T-helper 22 cell (primary cell): ENCODE measurements around the gene VAV1.
"Not testable (repeated sequence)": the region's sequence is repeated elsewhere in the genome, so short reads cannot be mapped to it uniquely, and the experiment has no call there.

ENCODE experiments used
- DNase-seq: peaks from one replicate; pipeline ENCODE4 v3.0.0-alpha.2; 2020; ENCODE audit warnings: low read depth

Gene VAV1

GRCh38 chr19:6852001-6852400 is 79.5 kb downstream of the VAV1 start:
- no peak for DNase-seq

- DNase-seq: no peak
Measured at GRCh38 chr19:6853868-6854267, 81.4 kb downstream of the VAV1 start.

GRCh38 chr19:6854758-6855157 is 82.2 kb downstream of the VAV1 start:
- no peak for DNase-seq

- DNase-seq: no peak
Measured at GRCh38 chr19:6856749-6857372, 84.4 kb downstream of the VAV1 start.

GRCh38 chr19:6861683-6862286 is 89.3 kb downstream of the VAV1 start:
- peak; percentile 1 for DNase-seq

- DNase-seq: peak; percentile 83
Measured at GRCh38 chr19:6862673-6863078, 90.2 kb downstream of the VAV1 start.

GRCh38 chr19:6864325-6864940 is 91.9 kb downstream of the VAV1 start:
- DNase-seq: no peak

GRCh38 chr19:6865849-6866248 is 93.3 kb downstream of the VAV1 start:
- DNase-seq: no peak

GRCh38 chr19:6866741-6867151 is 94.2 kb downstream of the VAV1 start:
- no peak for DNase-seq

- DNase-seq: no peak
Measured at GRCh38 chr19:6868351-6868750, 95.8 kb downstream of the VAV1 start.

GRCh38 chr19:6869151-6869882 is 96.8 kb downstream of the VAV1 start:
- not testable (repeated sequence) for DNase-seq

GRCh38 chr19:6873708-6874431 is 101.4 kb downstream of the VAV1 start:
- no peak for DNase-seq

GRCh38 chr19:6875218-6875617 is 102.7 kb downstream of the VAV1 start:
- no peak for DNase-seq

GRCh38 chr19:6876748-6877147 is 104.2 kb downstream of the VAV1 start:
- DNase-seq: no peak

GRCh38 chr19:6877766-6878165 is 105.3 kb downstream of the VAV1 start:
- DNase-seq: no peak

GRCh38 chr19:6886277-6886897 is 113.9 kb downstream of the VAV1 start:
- no peak for DNase-seq

GRCh38 chr19:6887316-6887715 is 114.8 kb downstream of the VAV1 start, which contains the start of gene ADGRE1:
Gene ADGRE1 (plus strand): TSS chr19:6887579. CDS start chr19:6887609, 30 bp downstream.
- no peak for DNase-seq

- DNase-seq: no peak
Measured at GRCh38 chr19:6888967-6889366, 116.5 kb downstream of the VAV1 start.

- DNase-seq: no peak
Measured at GRCh38 chr19:6890401-6890913, 117.9 kb downstream of the VAV1 start.

GRCh38 chr19:6890938-6891337 is 118.4 kb downstream of the VAV1 start:
- DNase-seq: no peak

GRCh38 chr19:6891761-6892385 is 119.4 kb downstream of the VAV1 start:
- DNase-seq: no peak
